ENCODE data around the gene FTCD. TPM values are rescaled to one million over a fixed set of nuclear protein-coding genes. Genes with fewer than 3 reads are reported as not detected.

FTCD gene, protein sequence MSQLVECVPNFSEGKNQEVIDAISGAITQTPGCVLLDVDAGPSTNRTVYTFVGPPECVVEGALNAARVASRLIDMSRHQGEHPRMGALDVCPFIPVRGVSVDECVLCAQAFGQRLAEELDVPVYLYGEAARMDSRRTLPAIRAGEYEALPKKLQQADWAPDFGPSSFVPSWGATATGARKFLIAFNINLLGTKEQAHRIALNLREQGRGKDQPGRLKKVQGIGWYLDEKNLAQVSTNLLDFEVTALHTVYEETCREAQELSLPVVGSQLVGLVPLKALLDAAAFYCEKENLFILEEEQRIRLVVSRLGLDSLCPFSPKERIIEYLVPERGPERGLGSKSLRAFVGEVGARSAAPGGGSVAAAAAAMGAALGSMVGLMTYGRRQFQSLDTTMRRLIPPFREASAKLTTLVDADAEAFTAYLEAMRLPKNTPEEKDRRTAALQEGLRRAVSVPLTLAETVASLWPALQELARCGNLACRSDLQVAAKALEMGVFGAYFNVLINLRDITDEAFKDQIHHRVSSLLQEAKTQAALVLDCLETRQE
- total RNA-seq = 0.26 and 1.3 TPM in 2 replicates
- polyA plus RNA-seq = 0.27 TPM in 1 of 2 replicates, not detected in the other
- polyA plus RNA-seq (2012) = 0.12 and 0.19 TPM in 2 replicates
- not detected in 2 replicates for polyA minus RNA-seq (ENCODE audit: low replicate concordance)

DNA sequence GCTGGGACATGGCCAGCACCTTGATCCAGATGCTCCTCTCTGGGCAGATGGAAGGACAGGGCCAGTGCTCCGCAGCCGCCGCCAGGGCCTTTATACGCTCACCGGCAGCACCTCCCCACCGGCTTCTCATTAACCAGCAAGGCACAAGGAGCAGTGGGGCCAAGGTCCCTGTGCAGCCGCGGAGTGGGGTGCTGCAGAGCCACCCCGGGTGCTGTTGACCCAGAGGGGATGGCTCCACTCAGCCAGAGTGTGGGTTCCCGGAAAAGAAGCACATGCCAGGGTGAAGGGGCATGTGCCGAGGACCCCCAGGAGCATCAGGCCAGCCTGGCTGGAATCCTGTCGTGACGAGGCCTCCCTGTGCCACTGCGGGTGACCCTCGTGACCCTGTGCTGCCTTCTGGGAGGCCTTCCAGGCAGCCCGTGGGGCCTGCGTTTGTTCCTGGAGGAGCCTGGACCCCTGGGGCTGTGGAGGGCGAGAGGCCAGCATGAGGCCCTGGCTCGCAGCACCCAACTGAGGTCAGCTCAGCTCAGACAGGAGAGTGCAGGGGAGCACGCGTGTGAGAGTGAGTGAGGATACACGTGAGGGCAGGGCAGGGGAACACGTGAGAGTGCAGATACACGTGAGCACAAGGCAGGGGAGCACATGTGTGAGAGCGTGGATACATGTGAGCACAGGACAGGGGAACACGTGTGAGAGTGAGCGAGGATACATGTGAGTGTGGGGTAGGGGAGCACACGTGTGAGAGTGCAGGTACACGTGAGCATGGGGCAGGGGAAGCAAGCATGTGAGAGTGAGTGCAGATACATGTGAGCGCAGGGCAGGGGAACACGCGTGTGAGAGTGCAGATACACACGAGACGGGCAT, at the start of gene FTCD:
FTCD (minus strand) TSS at position 66 of the 864 bp plus-strand sequence; CDS start at position 10, 56 bp downstream.
- Histone ChIP-seq H3K79me2 (ENCODE audit: control insufficient read depth, insufficient read depth, low read length) (no peaks in the 10 kb centered on the region), H2AFZ (ENCODE audit: low read length) (no peak within 1 kb of the TSS), H3K27ac (ENCODE audit: insufficient read depth, low read length) (no peak within 1 kb of the TSS), H3K36me3 (ENCODE audit: control insufficient read depth, insufficient read depth, low read length) (no peaks in the 10 kb centered on the region), H3K4me3 (replicated peaks in 1 of 4; ENCODE audit: control extremely low read depth in 1 of 4, insufficient read depth in 1 of 4, low read depth in 3 of 4, low read length in 4 of 4) (no peak within 1 kb of the TSS), H3K4me1 (ENCODE audit: control insufficient read depth, extremely low read depth, insufficient read depth, low read length) (peaks cover 2% of the 10 kb centered on the region), H3K4me2 (ENCODE audit: extremely low read depth, insufficient read depth, low read length) (no peak within 1 kb of the TSS), H3K9ac (ENCODE audit: insufficient read depth, low read length) (no peak within 1 kb of the TSS), H3K9me3 (ENCODE audit: control insufficient read depth, insufficient read depth, low read depth, low read length) (no peaks in the 10 kb centered on the region), H3K27me3 (ENCODE audit: control insufficient read depth, insufficient read depth, low read length) (no peaks in the 10 kb centered on the region), H4K20me1 (ENCODE audit: control insufficient read depth, extremely low read depth, insufficient read depth, low read length) (no peaks in the 10 kb centered on the region)
- TF ChIP-seq, protein P1, sequence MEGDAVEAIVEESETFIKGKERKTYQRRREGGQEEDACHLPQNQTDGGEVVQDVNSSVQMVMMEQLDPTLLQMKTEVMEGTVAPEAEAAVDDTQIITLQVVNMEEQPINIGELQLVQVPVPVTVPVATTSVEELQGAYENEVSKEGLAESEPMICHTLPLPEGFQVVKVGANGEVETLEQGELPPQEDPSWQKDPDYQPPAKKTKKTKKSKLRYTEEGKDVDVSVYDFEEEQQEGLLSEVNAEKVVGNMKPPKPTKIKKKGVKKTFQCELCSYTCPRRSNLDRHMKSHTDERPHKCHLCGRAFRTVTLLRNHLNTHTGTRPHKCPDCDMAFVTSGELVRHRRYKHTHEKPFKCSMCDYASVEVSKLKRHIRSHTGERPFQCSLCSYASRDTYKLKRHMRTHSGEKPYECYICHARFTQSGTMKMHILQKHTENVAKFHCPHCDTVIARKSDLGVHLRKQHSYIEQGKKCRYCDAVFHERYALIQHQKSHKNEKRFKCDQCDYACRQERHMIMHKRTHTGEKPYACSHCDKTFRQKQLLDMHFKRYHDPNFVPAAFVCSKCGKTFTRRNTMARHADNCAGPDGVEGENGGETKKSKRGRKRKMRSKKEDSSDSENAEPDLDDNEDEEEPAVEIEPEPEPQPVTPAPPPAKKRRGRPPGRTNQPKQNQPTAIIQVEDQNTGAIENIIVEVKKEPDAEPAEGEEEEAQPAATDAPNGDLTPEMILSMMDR (conservative IDR thresholded peaks at IDR 0.05 in 1 of 2, IDR thresholded peaks at IDR 0.05 in 1 of 2; ENCODE audit: low read depth in 1 of 2, low read length in 2 of 2) = no peak
- TF ChIP-seq EZH2 (IDR thresholded peaks at IDR 0.05; ENCODE audit: low read length, missing control alignments) = no peak
- DNase-seq (ENCODE audit: low read depth in 2 of 2) = no peak

DNA sequence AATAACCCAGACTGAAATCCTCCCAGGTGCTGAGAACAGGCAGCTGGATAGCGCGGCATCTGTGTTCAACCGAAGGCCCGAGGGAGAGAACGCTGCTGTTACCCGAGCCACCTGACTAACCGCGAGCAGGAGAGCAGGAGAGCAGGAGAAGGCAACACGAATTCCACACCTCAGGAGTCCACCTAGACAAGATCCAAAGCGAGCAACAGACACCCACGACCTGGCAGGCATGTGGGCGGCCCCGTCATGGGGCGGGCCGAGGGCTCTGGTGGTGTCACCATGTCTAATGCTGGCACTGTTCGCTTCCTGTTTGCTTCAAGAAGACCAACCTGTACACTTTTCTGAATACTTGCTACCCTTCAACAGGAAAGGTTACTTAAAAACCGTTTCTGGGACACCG, 49.8 kb upstream of the FTCD start:
- H2AFZ ChIP-seq (ENCODE audit: low read length) = no peak overlapping the region
- no peak overlapping the region for H3K4me2 ChIP-seq (ENCODE audit: extremely low read depth, insufficient read depth, low read length)
- H3K9me3 ChIP-seq (ENCODE audit: control insufficient read depth, insufficient read depth, low read depth, low read length) = no peaks in the 10 kb centered on the region
- no peaks in the 10 kb centered on the region for H3K4me1 ChIP-seq (ENCODE audit: control insufficient read depth, extremely low read depth, insufficient read depth, low read length)
- H3K9ac ChIP-seq (ENCODE audit: insufficient read depth, low read length) = no peak overlapping the region
- H4K20me1 ChIP-seq (ENCODE audit: control insufficient read depth, extremely low read depth, insufficient read depth, low read length) = no peaks in the 10 kb centered on the region
- no peak for DNase-seq (ENCODE audit: low read depth in 2 of 2)
- H3K36me3 ChIP-seq (ENCODE audit: control insufficient read depth, insufficient read depth, low read length) = peaks cover 43% of the 10 kb centered on the region
- no peaks in the 10 kb centered on the region for H3K79me2 ChIP-seq (ENCODE audit: control insufficient read depth, insufficient read depth, low read length)
- TF ChIP-seq, protein P1 (conservative IDR thresholded peaks at IDR 0.05 in 1 of 2, IDR thresholded peaks at IDR 0.05 in 1 of 2; ENCODE audit: low read depth in 1 of 2, low read length in 2 of 2) = no peak
- no peak for TF ChIP-seq EZH2 (IDR thresholded peaks at IDR 0.05; ENCODE audit: low read length, missing control alignments)
- H3K27me3 ChIP-seq (ENCODE audit: control insufficient read depth, insufficient read depth, low read length) = no peaks in the 10 kb centered on the region
- H3K4me3 ChIP-seq (replicated peaks in 1 of 4; ENCODE audit: control extremely low read depth in 1 of 4, insufficient read depth in 1 of 4, low read depth in 3 of 4, low read length in 4 of 4) = no peak overlapping the region
- H3K27ac ChIP-seq (ENCODE audit: insufficient read depth, low read length) = no peak overlapping the region

DNA sequence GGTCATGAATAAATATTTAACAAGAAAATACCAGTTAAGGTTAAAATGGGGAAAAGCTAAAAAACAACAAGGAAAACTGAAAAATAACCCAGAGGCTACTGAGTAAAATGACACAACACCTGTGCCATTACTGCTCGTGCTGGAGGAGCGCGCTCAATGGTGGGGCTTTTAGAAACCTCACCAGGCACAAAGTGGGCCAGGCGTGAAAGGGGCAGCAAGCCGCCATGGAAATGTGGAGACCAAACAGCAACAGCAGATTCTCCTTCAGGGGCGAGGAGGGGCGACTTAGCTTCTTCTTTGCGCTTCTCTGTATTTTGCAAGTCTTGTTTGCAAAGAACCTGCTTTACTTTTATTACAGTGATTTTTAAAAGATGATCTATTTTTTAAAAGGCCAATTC, 47.8 kb upstream of the FTCD start:
- peaks cover 40% of the 10 kb centered on the region for H3K36me3 ChIP-seq (ENCODE audit: control insufficient read depth, insufficient read depth, low read length)
- H3K4me1 ChIP-seq (ENCODE audit: control insufficient read depth, extremely low read depth, insufficient read depth, low read length) = no peaks in the 10 kb centered on the region
- no peak for TF ChIP-seq EZH2 (IDR thresholded peaks at IDR 0.05; ENCODE audit: low read length, missing control alignments)
- TF ChIP-seq, protein P1 (conservative IDR thresholded peaks at IDR 0.05 in 1 of 2, IDR thresholded peaks at IDR 0.05 in 1 of 2; ENCODE audit: low read depth in 1 of 2, low read length in 2 of 2) = no peak
- no peak overlapping the region for H2AFZ ChIP-seq (ENCODE audit: low read length)
- no peak for DNase-seq (ENCODE audit: low read depth in 2 of 2)
- no peak overlapping the region for H3K4me3 ChIP-seq (replicated peaks in 1 of 4; ENCODE audit: control extremely low read depth in 1 of 4, insufficient read depth in 1 of 4, low read depth in 3 of 4, low read length in 4 of 4)
- H3K27me3 ChIP-seq (ENCODE audit: control insufficient read depth, insufficient read depth, low read length) = no peaks in the 10 kb centered on the region
- H3K9me3 ChIP-seq (ENCODE audit: control insufficient read depth, insufficient read depth, low read depth, low read length) = no peaks in the 10 kb centered on the region
- no peak overlapping the region for H3K9ac ChIP-seq (ENCODE audit: insufficient read depth, low read length)
- no peak overlapping the region for H3K4me2 ChIP-seq (ENCODE audit: extremely low read depth, insufficient read depth, low read length)
- H3K79me2 ChIP-seq (ENCODE audit: control insufficient read depth, insufficient read depth, low read length) = no peaks in the 10 kb centered on the region
- no peak overlapping the region for H3K27ac ChIP-seq (ENCODE audit: insufficient read depth, low read length)
- H4K20me1 ChIP-seq (ENCODE audit: control insufficient read depth, extremely low read depth, insufficient read depth, low read length) = no peaks in the 10 kb centered on the region

Measured in fibroblast of lung (primary cell).